Stimulated activated CD4-positive, alpha-beta T cell treated with anti-CD3 and anti-CD28 coated beads, Interleukin-1b, Interleukin-23, amount 100 ng/mL, for 1 hour (primary cell): ENCODE results near the gene CD34.
"Not testable (repeated sequence)": the region's sequence is repeated elsewhere in the genome, so short reads cannot be mapped to it uniquely, and the experiment has no call there.

Source experiments
- DNase-seq, 2 donors: peaks; one replicate each; pipeline ENCODE4 v3.0.0-alpha.2; 2020; ENCODE audit warnings: low read depth in 2 of 2

The CD34 gene

DNA sequence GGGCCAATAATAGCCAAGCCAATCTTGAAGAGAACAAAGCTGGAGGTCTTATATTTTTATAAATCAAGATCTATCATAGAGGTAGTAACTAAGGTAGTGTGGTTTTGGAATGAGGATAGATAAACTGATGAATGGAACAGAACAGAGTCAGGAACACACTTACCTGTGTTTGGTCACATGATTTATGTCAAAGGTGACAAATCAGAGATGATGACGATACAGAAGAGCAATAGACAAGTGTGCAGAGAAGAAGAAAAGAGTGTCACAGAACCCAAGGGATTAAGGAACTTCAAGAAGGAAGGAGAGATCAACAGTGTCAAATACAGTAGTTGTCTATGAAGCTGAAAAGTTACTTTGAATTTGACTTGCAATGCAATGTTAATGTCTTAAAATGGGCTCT is 16.1 kb upstream of the CD34 start:
- no peak for DNase-seq

DNA sequence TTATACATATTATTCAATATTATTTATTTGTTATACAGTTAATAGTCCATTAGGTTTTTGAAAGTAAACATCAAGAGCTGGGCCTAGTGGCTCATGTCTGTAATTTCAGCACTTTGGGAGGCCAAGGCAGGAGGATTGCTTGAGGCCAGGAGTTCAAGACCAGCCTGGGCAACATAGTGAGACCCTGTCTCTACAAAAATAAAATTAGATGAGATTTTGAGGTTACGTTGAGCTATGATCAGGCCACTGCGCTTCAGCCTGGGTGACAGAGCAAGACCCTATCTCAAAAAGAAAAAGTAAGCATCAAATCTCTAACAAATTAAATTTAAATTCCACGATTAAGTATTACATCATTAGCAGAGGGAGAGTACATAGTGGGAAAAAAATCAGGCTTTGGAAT is 15.0 kb upstream of the CD34 start:
- not testable (repeated sequence) for DNase-seq

DNA sequence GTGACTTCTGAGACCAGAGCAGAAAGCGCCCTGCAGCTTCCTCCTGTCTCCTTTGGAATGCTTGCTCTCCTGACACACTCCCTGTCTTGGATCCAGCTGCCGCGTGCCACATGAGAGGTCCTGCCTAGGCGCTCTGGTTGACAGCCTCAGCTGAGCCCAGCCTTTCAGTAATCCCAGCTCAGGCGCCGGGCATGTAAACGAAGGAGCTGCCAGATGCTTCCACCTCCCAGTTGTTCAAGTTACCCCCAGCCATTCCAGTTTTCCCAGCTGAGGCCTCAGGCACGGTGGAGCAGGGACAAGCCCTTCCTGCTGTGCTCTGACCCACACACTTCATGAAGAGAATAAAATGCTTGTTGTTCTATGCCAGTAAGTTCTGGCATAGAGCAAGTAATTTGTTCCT is 14.3 kb upstream of the CD34 start:
- DNase-seq = no peak

DNA sequence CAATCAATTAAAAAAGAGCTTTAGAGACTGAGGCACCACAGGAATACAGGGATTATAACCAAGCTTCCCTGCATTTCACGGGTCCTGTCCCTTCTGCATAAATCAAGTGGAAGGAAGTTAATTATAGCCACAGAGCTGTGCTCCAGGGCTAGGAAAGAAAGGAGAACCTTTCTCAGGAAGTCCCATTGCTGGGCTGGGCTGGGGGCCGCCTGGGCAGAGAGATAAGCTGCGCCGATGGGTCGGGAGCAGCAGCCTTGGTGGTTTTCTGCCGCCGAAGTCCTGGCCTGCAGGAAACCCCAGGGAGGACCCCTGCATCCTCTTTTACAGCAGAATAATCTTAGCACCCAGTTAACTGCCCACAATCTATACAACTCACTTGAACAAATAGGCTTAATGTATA is 12.6 kb upstream of the CD34 start:
- no peak for DNase-seq

DNA sequence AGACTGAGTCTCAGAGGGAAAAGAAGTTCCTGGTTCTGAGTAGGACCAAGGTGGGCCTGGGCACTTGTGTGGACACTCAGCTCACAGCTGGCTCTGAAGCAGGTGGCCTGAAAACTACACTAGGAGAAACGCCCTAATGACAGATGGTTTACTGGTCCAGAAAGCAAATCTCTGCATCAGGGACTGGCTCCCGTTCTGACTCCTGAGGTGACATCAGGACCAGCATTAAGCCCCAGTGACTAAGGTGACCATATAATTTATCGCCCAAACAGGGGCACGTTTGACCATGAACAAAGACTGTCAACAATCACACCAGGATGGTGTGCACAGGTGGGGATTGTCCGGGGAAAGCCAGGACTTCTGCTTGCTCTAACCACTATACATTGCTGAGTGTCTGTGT is 12.2 kb upstream of the CD34 start:
- no peak for DNase-seq

DNA sequence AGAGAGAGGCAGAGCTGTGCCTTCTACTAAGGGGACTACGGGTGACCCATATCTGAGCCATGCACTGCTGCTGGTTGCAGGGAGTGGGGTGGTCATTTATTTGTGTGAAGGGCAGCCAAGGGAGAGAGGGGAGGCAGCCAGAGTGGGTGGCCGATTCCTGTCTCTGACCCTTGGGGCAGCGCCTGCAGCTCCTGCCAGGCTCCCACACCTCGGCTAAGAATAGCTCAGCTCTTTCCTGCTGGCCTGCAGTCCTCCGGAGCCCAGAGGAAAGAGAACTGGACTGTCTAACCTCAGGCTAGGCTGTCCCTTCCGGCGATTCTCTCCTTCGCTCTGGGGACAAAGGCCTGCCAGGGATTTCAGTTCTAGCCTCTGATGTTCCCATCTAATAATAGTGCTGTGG is 11.6 kb upstream of the CD34 start:
- DNase-seq = no peak

DNA sequence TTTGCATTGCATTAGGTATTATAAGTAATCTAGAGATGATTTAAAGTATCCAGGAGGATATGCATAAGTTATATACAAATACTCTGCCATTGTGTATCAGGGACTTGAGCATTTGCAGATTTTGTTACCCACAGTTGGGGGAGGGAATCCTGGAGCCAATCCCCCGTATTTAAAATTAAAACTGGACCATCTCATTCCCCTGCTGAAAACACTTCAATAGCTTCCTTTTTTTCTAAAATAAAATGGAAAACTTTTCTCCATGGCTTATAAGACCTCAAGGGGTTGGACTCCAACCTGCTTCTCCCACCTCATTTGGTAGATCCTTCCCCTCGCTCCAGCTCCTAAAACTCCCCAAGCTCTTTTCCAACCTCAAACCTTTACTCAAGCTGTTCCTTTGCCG is 10.4 kb upstream of the CD34 start:
- DNase-seq = no peak

DNA sequence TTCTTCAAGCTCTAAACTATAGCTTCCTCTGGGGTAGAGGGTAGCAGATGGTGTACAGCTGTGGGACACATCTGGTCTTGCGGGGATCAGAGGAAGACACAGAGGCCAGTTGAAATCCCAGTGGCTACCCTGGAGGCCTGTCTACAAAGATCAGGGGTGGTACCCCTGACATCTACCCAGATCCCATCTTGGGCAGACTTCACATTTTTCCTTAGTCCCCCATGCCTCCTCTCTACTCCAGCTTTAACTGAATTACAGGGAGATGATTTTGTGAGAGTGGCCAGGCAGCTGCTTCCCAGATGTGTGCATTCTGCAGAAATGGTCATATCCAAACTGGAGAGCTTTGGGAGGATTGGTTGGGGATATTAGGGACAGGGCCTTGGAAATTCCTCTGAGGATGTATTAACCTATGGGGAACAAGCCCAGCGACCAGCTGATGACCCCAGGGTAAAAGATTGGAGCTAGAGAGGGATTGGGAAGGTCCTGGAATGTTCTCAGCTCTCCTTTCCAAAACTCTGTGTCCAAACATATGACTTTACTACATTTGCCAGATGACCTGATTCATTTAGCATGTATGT is 9.6 kb upstream of the CD34 start:
- no peak for DNase-seq

DNA sequence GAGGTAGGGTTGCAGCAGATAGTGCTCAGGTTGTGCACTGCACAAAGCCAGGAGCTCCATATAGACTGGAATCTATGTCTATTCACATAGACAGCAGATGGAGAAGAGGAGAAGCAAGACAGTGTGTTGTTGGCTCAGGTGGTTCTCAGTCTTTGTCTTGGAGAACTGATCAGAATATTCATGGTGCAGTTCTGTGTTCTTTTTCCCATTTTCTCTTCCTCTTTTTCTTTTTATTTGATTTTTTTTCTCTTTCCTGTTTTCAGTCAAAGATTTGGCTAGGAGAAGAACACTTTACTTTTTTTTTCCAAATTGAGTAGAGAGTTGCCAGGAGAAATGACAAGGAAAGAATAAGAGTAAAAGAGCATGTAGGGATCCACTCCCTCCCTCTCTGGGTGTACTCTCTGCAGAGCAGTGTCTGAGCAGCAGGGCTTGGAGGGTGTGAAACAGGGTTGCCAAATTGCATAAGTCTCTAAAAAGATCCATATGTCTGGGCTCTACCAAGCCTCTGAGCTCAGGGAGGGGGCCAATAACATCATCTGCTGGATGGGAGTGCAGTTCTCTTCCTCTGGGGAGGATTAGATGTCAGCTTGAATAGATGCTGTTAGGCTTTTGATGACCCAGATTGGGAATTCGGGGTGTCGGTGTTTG is 8.7 kb upstream of the CD34 start:
- DNase-seq = no peak

DNA sequence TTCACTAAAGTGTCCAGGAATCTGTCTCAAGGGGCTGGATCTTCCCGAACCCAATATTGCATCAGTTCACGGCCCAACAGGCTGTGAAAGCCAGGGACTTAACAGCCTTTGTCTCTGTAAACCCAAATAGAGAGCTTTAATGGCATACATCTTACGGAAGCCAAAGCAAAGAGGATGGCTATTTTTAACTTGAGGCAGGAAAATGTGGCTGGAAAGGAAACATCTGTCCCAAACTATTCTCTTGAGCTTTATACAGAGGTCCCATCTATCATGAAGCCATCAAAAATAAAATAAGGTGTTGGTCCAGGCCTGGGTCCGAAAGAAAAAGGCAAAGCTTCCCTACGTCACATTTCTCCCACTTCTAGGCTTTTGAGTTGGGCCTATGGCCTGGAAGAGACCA is 7.7 kb upstream of the CD34 start:
- no peak for DNase-seq

DNA sequence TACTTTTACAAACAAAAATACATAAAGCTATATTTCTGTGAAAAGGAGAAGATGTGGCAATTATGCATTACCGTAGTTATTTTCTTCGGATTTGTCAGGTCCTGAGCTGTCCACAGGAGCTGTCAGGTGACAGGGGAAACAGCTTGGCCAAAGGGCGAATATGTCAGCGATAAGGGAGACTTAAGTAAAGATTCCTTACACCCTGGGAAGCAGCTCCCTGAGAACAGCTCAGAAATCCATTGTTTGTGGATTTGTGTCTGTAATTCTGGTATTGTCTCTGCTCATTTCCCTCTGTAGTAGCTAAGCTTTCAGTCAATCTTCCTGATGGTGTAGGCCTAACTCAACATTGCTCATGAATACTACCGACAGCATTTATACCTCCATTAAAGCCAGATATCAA is 7.1 kb upstream of the CD34 start:
- DNase-seq = no peak

DNA sequence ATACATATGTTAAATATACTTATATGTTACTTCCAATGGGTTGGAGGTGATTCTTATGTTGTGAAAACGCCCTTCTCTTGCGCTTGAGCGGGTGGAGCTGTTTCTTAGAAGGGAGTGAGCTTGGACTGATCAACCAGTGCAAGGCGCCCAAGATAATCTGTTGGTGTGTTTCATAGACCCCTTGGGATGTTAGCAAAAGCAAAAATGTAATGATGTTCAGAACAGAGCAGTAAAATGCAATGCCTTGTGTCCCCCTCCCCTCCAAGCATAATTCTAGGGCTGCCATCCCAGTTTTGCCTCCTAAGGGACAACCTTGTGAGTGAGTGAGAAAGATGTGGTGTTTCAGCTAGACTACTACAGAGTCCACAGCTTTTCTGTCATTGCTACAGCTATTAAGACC is 6.2 kb upstream of the CD34 start:
- no peak for DNase-seq

DNA sequence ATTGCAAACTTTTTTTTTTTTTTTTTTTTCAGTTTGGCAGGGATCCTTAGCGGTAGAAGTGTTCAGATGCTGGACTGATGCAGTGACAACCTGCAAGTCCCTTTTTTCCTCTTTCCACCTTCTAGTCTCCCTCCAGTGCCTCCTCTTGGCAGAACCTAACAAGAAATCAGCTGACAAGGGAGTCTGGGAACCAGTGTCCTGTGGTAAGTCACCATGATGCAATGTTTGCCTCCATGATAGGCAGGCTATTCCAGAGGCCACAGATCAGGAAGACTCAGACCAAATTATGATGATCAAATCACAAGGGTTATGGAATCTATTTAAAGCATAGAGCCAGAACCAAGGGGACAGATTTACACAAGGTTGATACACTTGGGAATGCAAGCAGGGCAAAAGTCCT is 3.0 kb upstream of the CD34 start:
- DNase-seq = no peak

DNA sequence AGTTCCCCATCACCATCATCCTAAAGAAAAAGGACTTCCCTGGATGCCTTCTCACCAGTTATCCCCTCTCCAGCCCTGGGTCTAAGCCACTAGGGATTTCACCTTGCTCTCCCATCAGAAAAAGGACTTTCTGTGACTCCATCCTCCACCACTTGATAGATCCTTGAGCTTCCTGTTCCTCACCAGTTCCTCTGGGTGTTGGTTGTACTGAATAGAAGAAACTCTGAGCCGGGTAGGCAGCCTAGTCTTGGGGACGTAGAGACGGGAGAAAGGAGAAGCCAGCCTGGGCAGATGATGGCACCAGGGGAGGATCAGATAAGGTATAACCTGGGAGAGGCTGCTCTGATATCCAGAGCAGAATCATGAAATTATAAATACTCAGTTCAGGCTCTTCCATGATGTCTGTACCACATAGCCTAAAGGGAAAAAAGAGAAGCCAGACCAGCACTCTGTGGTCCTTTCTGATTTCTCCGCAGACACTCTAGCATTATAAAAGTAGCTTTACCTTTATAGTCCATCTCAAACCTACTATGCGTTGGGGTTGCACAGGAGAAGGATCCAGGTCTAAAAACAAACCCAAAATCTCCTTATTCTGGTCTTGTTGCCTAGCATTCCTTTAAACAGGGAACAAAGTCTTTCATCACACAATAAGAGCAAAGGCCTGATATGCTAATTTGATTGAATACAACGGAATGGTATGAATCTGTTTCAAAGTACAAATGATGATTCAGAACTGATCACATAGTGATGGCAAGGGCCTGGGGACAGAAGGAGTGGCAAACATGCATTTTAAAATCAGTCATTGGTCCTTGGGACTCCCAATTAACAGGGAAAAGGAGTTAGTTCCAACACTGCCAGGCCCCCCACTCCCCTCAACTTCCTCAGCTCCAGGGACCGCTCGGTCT is 1.2 kb upstream of the CD34 start:
- DNase-seq = no peak

DNA sequence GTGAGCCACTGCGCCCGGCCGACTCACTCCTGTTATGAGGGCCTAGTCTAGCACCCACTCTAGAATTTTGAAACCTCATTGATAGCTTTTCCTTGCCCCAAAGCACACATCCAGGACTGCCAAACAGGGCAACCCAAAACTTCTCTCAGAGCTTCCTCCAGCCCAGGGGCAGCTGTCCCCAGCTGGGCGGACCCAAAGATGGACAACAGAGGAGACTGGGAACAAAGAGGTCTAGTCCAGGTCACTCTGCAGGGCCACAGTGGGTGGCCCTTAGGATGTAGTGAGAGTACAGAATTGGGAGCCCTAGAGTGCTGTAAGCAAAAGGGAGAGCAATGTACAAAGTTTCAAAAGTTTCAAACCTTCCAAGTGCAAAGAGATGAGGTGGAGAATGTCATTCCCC is 1.2 kb downstream of the CD34 start:
- DNase-seq = no peak

DNA sequence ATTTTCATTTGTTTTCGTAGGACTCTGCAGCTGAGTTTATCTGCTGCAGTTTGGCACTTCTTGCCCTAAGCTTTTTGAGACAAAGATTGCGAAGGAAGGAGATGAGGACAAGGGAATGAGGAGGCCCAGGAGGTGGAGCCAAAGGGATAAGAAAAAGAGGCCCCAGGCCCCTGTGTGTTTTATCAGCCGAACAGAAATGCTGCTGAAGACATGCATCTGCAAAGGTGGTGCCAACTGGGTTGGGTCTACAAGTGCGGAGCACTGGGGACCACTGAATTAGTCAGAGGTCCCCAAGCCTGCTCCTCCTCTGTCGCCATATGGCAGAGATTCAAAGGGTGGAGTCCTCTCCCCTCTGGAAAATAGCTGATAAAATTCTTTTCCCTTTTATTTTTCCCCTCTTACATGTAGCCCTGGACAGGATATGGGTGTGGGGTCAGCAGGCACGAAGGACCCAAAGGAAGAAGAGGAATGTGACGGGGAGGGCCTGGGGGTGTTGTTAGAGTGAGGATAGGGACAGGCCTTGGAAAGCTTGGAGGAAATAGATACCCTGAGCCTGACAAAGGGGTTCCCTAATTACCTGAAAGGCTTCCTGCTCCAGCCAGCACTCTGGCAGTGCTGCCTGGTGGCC is 2.7 kb downstream of the CD34 start:
- no peak for DNase-seq

DNA sequence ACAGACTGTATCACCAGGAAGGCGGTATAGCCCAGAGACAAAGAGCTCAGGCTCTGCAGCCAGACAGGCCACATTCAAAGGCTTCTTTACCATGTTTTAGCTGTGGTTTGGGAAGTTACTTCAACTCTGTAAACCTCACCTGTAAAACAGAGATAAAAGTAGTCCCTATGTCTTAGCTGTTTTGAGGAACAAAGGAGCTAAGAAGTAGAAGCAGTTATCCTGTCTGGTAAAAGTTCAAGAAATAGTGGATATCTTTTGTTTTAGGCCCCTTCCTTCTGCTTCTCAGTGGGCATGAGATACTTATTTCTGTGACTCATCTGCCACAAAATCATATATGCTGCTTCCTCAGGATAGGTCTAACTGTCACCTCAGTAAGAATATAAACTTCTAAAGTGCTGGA is 6.5 kb downstream of the CD34 start:
- DNase-seq = no peak

DNA sequence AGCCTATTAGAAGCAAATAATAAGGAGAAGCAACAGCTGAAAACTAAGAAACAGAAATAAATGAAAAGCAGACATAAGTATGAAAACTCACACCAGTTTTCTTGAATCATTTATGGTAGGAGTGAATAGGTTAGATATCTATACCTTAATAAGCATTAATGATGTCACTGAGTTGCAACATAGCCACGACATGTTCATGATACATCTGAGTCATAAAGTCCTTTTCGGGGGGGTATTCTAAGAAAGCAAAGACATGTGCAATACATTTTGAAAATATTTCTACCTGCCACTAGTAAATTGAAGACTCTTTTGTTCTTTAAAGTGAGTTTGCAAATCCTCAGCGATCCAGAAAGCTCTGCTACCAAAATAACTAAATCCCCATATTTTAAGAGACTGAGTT is 7.2 kb downstream of the CD34 start:
- DNase-seq = no peak

DNA sequence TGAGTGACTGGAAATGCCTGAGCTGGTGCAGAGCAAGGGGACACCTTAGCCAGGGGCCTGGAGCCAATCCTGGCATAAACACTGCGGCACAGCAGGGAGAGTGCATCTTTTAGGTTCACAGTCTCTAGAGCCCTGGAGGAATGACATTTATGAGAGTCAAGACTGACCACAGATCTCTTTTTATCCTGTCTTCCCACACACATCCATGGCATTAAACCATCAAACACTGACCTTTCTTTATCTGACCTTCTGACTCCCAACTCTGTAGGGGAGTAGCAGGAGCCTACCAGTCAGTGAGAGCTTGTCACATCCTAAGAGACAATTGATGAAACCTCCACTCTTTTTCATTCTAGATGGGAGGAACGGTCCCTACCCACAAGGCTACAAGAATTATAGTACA is 7.9 kb downstream of the CD34 start:
- DNase-seq = no peak

DNA sequence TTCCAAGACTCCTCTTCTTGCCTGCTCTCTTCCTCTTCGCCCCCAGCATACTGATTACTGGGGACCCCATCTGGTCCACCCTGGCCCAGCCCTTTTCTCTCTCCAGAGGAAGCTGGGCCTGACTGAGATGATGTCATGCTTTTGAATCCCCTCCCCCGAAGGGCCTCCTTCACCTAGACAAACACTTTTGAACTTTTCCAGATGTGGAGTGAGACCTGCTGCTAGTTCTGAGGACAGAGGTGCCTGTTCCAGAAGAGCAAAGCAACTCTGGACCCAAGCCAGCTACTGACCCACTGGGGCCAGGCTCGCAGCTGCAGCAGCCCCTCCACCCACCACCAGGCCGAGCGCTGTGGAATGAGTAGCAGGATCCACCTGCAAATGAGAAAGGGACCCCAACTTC is 8.4 kb downstream of the CD34 start:
- DNase-seq = no peak

DNA sequence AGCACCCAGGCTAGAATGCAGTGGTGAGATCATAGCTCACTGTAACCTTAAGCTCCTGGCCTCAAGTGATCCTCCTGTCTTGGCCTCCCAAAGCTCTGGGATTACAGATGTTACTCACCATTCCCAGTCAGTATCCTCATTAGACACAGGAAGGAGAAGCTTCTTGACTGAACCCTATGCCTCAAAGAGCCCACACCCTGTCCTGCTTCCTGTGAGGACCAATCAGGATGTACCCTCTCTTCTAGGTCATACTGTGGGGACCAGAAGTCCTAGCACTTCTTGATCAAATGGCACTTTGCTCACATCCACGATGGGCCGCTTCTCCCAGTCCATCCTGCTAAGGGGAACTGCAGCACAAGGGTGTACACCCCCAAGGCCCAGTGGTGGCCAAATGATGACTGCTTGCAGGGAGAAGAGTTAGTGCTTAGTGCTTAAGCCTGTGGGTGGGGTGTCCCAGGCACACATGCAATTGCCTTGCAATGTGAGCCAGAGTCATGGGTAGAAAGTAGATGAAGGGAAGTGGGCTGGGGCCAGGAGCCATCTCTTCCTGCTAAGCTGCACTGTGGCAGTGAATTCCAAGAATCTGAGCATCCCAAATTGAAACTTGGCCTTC is 9.8 kb downstream of the CD34 start:
- no peak for DNase-seq

DNA sequence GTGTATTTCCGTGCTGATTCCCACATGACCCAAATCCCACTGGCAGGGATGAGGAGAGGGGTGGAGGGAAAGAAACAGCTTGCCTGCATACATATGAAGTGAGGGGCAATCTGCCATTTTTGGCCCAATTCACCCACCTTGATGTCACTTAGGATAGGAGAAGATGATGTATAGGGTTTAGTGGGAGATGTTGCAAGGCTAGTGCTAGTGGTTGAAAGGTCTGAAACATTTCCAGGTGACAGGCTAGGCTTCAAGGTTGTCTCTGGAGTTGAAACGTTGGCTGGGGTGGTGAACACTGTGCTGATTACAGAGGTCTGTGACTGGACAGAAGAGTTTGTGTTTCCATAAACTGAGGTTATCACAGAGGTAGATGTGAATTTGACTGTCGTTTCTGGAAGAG is 12.1 kb downstream of the CD34 start:
- DNase-seq = no peak
